Measurements from ENCODE around the gene OGFOD1. TPM values are rescaled to one million over a fixed set of nuclear protein-coding genes. Genes with fewer than 3 reads are reported as not detected.

OGFOD1 gene
- total and polyA plus RNA-seq, 10 of the 15 experiments (the other 5 are each of a cell fraction or from before 2014, with no cell fraction given): 31.4 to 119 (median 51.6) TPM

GRCh38 chr16:56424791-56425438, 26.4 kb upstream of the OGFOD1 start (continued):
- TF ChIP-seq IKZF1 (conservative IDR thresholded peaks at IDR 0.05) (peak; percentile 47), LARP7 (IDR thresholded peaks at IDR 0.05) (peak; percentile 32), RB1 (IDR thresholded peaks at IDR 0.05; ENCODE audit: borderline replicate concordance) (0 out of 2 replicates have a peak, but pooled peaks have one; percentile 18), EED (IDR thresholded peaks at IDR 0.05; ENCODE audit: low read depth) (no peak), BACH1 (IDR thresholded peaks at IDR 0.05; ENCODE audit: borderline replicate concordance) (peak; percentile 15; the same call in 1 of the 2 replicates), SMARCA5 (IDR thresholded peaks at IDR 0.05) (no peak), RAD21 (IDR thresholded peaks at IDR 0.05; ENCODE audit: insufficient read depth, low read depth, low read length) (no peak), NKRF (conservative IDR thresholded peaks at IDR 0.05) (peak; percentile 60), DPF2 (IDR thresholded peaks at IDR 0.05) (peak; percentile 69; the same call in 1 of the 2 replicates), PBX3 (IDR thresholded peaks at IDR 0.05; ENCODE audit: insufficient replicate concordance, low read depth, low read length) (no peak), NR2F1 (conservative IDR thresholded peaks at IDR 0.05) (peak; percentile 81), RELB (IDR thresholded peaks at IDR 0.05; ENCODE audit: low read depth) (no peak), MEF2B (IDR thresholded peaks at IDR 0.05; ENCODE audit: partially characterized antibody, poor library complexity, severe bottlenecking) (no peak), CUX1 (IDR thresholded peaks at IDR 0.05; ENCODE audit: insufficient replicate concordance, low read depth, low read length) (no peak), CBFB (IDR thresholded peaks at IDR 0.05; ENCODE audit: low read depth) (no peak), ATF3 (IDR thresholded peaks at IDR 0.05; ENCODE audit: borderline replicate concordance, extremely low read depth, low read depth, low read length) (no peak), ZZZ3 (IDR thresholded peaks at IDR 0.05; ENCODE audit: control insufficient read depth, insufficient read length, low read depth) (no peak)

All from GM12878 (cell line).